Body of pancreas (tissue), 4 donors: ENCODE measurements around the gene ZNF423.

Experiments used
- CTCF ChIP-seq, 7 experiments: fragments of 450-650 bp in 4 of 7; fragments of 200-600 bp in 3 of 7; sonication (generic) in 3 of 7; IDR thresholded peaks; one replicate each; pipeline ENCODE4 v1.5.1; 2016 to 2019; ENCODE audit warnings: antibody characterized with exemption in 7 of 7
- POLR2A ChIP-seq, 3 donors: fragments of 450-650 bp; IDR thresholded peaks; one replicate each; pipeline ENCODE4 v1.6.1; 2016; ENCODE audit warnings: antibody characterized with exemption in 3 of 3, mild to moderate bottlenecking in 2 of 3

GRCh38 chr16:49750341-49751000, 105.4 kb downstream of the ZNF423 start:
- TF ChIP-seq CTCF (IDR thresholded peaks at IDR 0.05) (no peak), POLR2A (IDR thresholded peaks at IDR 0.05) (no peak)
